Mesenchymal stem cell (in vitro differentiated cells and primary cell): ENCODE data around the gene LPO.

ENCODE experiments used
- DNase-seq: peaks from one replicate; pipeline ENCODE4 v3.0.0-alpha.2; 2013
- H2AFZ ChIP-seq: one replicate; pipeline ENCODE4 v1.6.1; 2013; ENCODE audit warnings: low read depth, mild to moderate bottlenecking, control low read depth, inconsistent platforms, low read length, moderate library complexity
- H2AK5ac ChIP-seq: 2 replicates; pipeline ENCODE4 v1.6.1; 2013; ENCODE audit warnings: low read length, moderate library complexity, mild to moderate bottlenecking, inconsistent platforms; ENCODE audit not compliant: severe bottlenecking
- H2BK120ac ChIP-seq: one replicate; pipeline ENCODE4 v1.6.1; 2013; ENCODE audit warnings: low read depth, mild to moderate bottlenecking, inconsistent platforms, low read length, moderate library complexity
- H2BK12ac ChIP-seq, 2 experiments: one replicate each; pipeline ENCODE4 v1.6.1; 2013; ENCODE audit warnings: inconsistent platforms in 2 of 2, low read length in 2 of 2, mild to moderate bottlenecking in 2 of 2, moderate library complexity in 2 of 2, control low read depth in 1 of 2
- H2BK15ac ChIP-seq: one replicate; pipeline ENCODE4 v1.6.1; 2013; ENCODE audit warnings: mild to moderate bottlenecking, low read depth, inconsistent platforms; ENCODE audit not compliant: poor library complexity, severe bottlenecking
- H2BK5ac ChIP-seq: 2 replicates; pipeline ENCODE4 v1.6.1; 2013; ENCODE audit warnings: low read depth, mild to moderate bottlenecking, low read length, control low read depth, inconsistent platforms; ENCODE audit not compliant: poor library complexity, severe bottlenecking
- H3K14ac ChIP-seq, 2 experiments: one replicate each; pipeline ENCODE4 v1.6.1; 2013; ENCODE audit warnings: inconsistent platforms in 2 of 2, low read length in 2 of 2, control low read depth in 1 of 2, mild to moderate bottlenecking in 1 of 2, moderate library complexity in 1 of 2
- H3K18ac ChIP-seq, 2 experiments: one replicate each; pipeline ENCODE4 v1.6.1; 2013; ENCODE audit warnings: inconsistent platforms in 2 of 2, low read length in 2 of 2, control low read depth in 1 of 2, low read depth in 1 of 2, mild to moderate bottlenecking in 1 of 2
- H3K23ac ChIP-seq, 2 experiments: one replicate each; pipeline ENCODE4 v1.6.1; 2013; ENCODE audit warnings: inconsistent platforms in 2 of 2, low read length in 2 of 2, mild to moderate bottlenecking in 2 of 2, moderate library complexity in 2 of 2, control low read depth in 1 of 2
- H3K27ac ChIP-seq: 2 replicates; pipeline ENCODE4 v1.5.1; 2013; ENCODE audit warnings: mild to moderate bottlenecking, moderate library complexity, low read length, control low read depth, inconsistent platforms; ENCODE audit not compliant: poor library complexity, severe bottlenecking
- H3K27me3 ChIP-seq, 2 experiments: 2 replicates each; pipeline versions ENCODE4 v1.6.1 to v1.7.0; 2013; ENCODE audit warnings: low read length in 2 of 2, mild to moderate bottlenecking in 2 of 2, moderate library complexity in 2 of 2, control low read depth in 1 of 2, inconsistent platforms in 1 of 2; ENCODE audit not compliant: control insufficient read depth in 1 of 2, insufficient read depth in 1 of 2
- H3K36me3 ChIP-seq, 2 experiments: 2 replicates each; pipeline versions ENCODE4 v1.6.1 to v1.7.0; 2013; ENCODE audit warnings: low read length in 2 of 2, control low read depth in 1 of 2, inconsistent platforms in 1 of 2, low read depth in 1 of 2, mild to moderate bottlenecking in 1 of 2; ENCODE audit not compliant: insufficient read depth in 2 of 2, control insufficient read depth in 1 of 2
- H3K4ac ChIP-seq, 2 experiments: one replicate each; pipeline ENCODE4 v1.6.1; 2013; ENCODE audit warnings: inconsistent platforms in 2 of 2, low read length in 2 of 2, mild to moderate bottlenecking in 2 of 2, moderate library complexity in 2 of 2, control low read depth in 1 of 2, low read depth in 1 of 2
- H3K4me1 ChIP-seq: 2 replicates; pipeline ENCODE4 v1.6.1; 2013; ENCODE audit warnings: low read depth, low read length, control low read depth; ENCODE audit not compliant: control insufficient read depth, insufficient read depth
- H3K4me2 ChIP-seq: 2 replicates; pipeline ENCODE4 v1.6.1; 2013; ENCODE audit warnings: low read length, mild to moderate bottlenecking, inconsistent platforms; ENCODE audit not compliant: poor library complexity, severe bottlenecking
- H3K4me3 ChIP-seq, 2 experiments: 2 replicates each; pipeline versions ENCODE4 v1.5.1 to v1.7.0; 2013; ENCODE audit warnings: low read length in 2 of 2, mild to moderate bottlenecking in 2 of 2, control low read depth in 1 of 2, low read depth in 1 of 2; ENCODE audit not compliant: insufficient read depth in 1 of 2
- H3K79me1 ChIP-seq: replicated peaks from 2 replicates; pipeline ENCODE4 v1.6.1; 2013; ENCODE audit warnings: mild to moderate bottlenecking, control low read depth, low read length, inconsistent platforms; ENCODE audit not compliant: poor library complexity, severe bottlenecking
- H3K9ac ChIP-seq: 2 replicates; pipeline ENCODE4 v1.7.0; 2013; ENCODE audit warnings: mild to moderate bottlenecking, low read length, moderate library complexity
- H3K9me3 ChIP-seq: 2 replicates; pipeline ENCODE4 v1.7.0; 2013; ENCODE audit warnings: mild to moderate bottlenecking, low read length; ENCODE audit not compliant: control insufficient read depth
- H4K8ac ChIP-seq: one replicate; pipeline ENCODE4 v1.6.1; 2013; ENCODE audit warnings: inconsistent platforms, mild to moderate bottlenecking, low read length, moderate library complexity
- H4K91ac ChIP-seq: one replicate; pipeline ENCODE4 v1.6.1; 2013; ENCODE audit warnings: mild to moderate bottlenecking, low read length, inconsistent platforms
- WGBS: methylation state at CpG from one replicate; pipeline ENCODE4 v1.1.7; 2013; ENCODE audit warnings: mixed read lengths; 5-methylcytosine and 5-hydroxymethylcytosine counted together

LPO gene

DNA sequence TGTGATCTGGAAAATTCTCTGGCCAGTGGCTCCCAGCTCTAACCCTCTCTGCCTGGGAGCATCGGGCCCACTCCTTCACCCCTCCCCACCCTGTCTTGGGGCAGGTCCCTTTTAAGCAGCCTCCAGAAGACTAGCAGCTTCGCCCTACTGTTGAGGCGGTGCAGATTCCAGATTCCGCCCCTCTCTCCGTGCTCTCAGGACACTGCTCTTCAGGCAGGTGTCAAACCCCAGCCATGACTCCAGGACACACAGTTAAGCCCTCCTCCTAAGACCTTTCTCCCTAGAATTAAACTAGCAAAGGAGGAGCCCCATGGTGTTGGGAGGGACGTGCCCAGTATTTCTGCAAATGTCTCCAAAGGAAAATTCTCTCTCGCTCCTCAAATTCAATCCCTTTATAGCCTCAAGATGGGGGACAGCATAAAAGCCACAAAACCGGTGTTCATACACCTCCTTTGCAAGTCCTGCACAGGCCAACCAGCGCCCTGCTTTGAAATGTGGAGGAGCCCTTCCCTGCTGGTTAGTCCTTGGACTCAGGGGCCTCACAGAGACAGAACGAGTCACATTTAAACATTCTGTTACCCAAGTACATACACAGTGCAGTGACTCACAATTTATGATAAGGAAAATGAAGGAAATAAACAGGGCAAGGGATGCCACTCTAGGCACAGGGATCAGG lies 7.2 kb downstream of the LPO start:
- WGBS: 68% methylated on average over 9 of the region's 10 CpGs
- Histone ChIP-seq H3K27ac (no peak overlapping the region), H2AFZ (no peak overlapping the region), H3K79me1 (no peaks in the 10 kb centered on the region), H4K91ac (no peak overlapping the region), H3K23ac (no peak overlapping the region), H2BK120ac (no peak overlapping the region), H3K18ac (no peak overlapping the region), H2BK5ac (no peak overlapping the region), H3K27me3 (peaks cover 76 to 88% of the 10 kb centered on the region in 2 experiments), H2BK15ac (no peak overlapping the region), H2AK5ac (no peak overlapping the region), H3K9me3 (no peaks in the 10 kb centered on the region), H2BK12ac (no peak overlapping the region), H3K4me2 (no peak overlapping the region), H3K4me1 (peaks cover 10% of the 10 kb centered on the region), H3K14ac (no peak overlapping the region), H3K4ac (no peak overlapping the region), H3K4me3 (no peak overlapping the region), H3K36me3 (no peaks in the 10 kb centered on the region), H4K8ac (no peak overlapping the region), H3K9ac (no peak overlapping the region)
- DNase-seq: no peak

DNA sequence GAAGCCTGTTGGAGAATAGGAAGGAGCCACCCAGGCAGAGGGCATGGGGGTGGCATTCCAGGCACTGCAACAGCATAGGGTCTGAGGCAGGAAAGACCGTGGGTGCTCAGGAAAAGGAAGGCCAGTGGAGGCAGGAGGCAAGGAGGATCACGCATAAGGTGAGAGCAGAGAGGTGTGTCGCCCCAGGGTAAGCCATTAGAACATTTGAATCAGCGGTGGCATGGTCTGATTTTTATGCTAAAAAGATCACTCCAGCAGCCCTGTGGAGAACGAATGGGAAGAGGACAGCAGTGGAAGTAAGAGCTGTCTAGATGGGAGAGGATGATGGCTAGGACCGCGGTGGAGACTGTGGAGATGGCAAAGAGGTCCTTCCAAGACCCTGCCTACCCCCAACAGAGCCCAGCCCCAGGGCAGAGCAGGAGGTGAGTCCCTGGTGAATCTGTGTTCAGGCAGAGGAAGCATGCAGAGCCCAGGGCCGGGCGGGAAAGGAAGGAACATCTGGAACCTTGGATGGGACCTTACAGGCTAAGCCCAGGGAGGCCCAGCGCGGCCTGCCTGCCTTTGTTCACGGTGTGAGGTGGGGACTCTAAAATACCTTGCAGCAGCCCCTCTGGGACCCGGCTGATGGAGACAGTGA lies 7.8 kb downstream of the LPO start:
- H3K79me1 ChIP-seq: no peaks in the 10 kb centered on the region
- no peaks in the 10 kb centered on the region for H3K9me3 ChIP-seq
- H3K36me3 ChIP-seq: no peaks in the 10 kb centered on the region
- H2BK12ac ChIP-seq: no peak overlapping the region
- no peak overlapping the region for H2BK5ac ChIP-seq
- no peak overlapping the region for H2AFZ ChIP-seq
- no peak overlapping the region for H2BK120ac ChIP-seq
- H2AK5ac ChIP-seq: no peak overlapping the region
- H2BK15ac ChIP-seq: no peak overlapping the region
- H3K4me2 ChIP-seq: no peak overlapping the region
- no peak overlapping the region for H3K4me3 ChIP-seq
- H3K27me3 ChIP-seq: peaks cover 78 to 90% of the 10 kb centered on the region in 2 experiments
- no peak overlapping the region for H3K14ac ChIP-seq
- peaks cover 10% of the 10 kb centered on the region for H3K4me1 ChIP-seq
- H4K91ac ChIP-seq: no peak overlapping the region
- WGBS: 73% methylated on average over 13 of the region's 13 CpGs
- no peak for DNase-seq
- no peak overlapping the region for H3K18ac ChIP-seq
- no peak overlapping the region for H3K9ac ChIP-seq
- no peak overlapping the region for H3K23ac ChIP-seq
- no peak overlapping the region for H4K8ac ChIP-seq
- H3K4ac ChIP-seq: no peak overlapping the region
- no peak overlapping the region for H3K27ac ChIP-seq

DNA sequence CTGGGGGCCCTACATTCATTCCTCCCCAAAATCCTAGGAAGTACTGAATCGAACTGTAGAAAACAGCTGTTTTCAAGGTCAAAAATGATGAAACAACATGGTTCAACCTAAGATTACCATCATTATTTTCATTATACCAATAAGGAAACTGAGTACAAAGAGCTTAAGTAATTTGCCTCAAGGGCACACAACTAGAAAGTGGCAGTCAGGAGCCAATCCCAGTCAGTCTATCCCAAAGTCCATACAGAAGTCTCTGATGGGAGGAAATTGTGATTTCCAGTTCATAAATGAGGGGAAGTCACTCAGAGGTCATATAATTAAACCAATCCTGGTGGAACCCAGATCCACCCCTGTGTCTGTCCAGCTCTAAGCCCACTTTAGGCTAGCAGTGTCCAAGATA lies 8.4 kb downstream of the LPO start:
- Histone ChIP-seq H2BK5ac (no peak overlapping the region), H3K4ac (no peak overlapping the region), H2BK15ac (no peak overlapping the region), H3K14ac (no peak overlapping the region), H2BK12ac (no peak overlapping the region), H2BK120ac (no peak overlapping the region), H2AK5ac (no peak overlapping the region), H4K91ac (no peak overlapping the region), H3K36me3 (no peaks in the 10 kb centered on the region), H3K23ac (no peak overlapping the region), H2AFZ (no peak overlapping the region), H3K4me2 (no peak overlapping the region), H3K27ac (no peak overlapping the region), H3K9me3 (no peaks in the 10 kb centered on the region), H3K79me1 (no peaks in the 10 kb centered on the region), H3K4me3 (no peak overlapping the region), H3K9ac (no peak overlapping the region), H3K27me3 (peaks cover 77 to 90% of the 10 kb centered on the region in 2 experiments), H3K4me1 (peaks cover 10% of the 10 kb centered on the region), H3K18ac (no peak overlapping the region), H4K8ac (no peak overlapping the region)
- 100% methylated on average over 1 of the region's 1 CpG for WGBS
- DNase-seq: no peak

DNA sequence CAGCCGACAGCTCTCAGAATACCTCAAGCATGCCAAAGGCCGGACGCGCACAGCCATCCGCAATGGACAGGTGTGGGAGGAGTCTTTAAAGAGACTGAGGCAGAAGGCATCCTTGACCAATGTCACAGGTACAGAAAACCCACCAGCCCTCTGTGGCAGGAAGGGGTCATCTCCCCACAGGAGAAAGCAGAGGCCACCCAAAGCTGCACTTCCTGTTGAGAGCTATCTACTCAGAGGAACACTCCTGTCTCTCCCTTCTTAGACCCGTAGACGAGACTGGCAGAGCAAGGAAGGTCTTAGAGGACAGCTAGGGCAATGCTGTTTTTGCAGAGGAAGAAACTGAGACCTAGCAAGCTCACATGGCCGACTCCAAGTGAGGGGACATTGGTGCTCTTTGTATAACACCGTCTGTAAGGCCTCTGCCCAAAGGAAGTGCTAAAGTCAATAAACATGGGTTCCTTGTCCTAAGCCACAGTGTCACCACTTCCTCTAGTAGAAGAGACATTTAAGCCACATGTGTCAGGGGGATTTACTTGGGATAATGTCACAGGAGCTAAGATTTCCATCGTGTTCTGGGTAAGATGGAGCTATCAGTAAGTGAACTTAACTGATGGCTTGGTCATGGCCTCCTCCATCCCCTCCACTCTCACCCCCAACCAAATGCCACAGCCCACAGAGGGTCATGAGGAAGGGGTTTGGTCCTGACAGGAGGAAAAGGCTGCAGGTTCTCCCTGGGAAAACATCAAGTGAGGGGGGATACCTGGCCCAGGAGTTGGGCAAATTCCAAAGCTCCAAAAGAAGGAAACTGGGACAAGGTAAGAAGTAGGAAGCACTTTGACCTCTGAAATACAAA lies 9.4 kb downstream of the LPO start:
- Histone ChIP-seq H3K27me3 (peaks cover 78 to 90% of the 10 kb centered on the region in 2 experiments), H2AFZ (no peak overlapping the region), H3K9me3 (no peaks in the 10 kb centered on the region), H3K79me1 (no peaks in the 10 kb centered on the region), H3K4me3 (no peak overlapping the region), H4K91ac (no peak overlapping the region), H3K4me2 (no peak overlapping the region), H2BK15ac (no peak overlapping the region), H2BK120ac (no peak overlapping the region), H3K18ac (no peak overlapping the region), H2AK5ac (no peak overlapping the region), H3K4me1 (peaks cover 10% of the 10 kb centered on the region), H3K14ac (no peak overlapping the region), H2BK12ac (no peak overlapping the region), H3K9ac (no peak overlapping the region), H4K8ac (no peak overlapping the region), H2BK5ac (no peak overlapping the region), H3K4ac (no peak overlapping the region), H3K27ac (no peak overlapping the region), H3K36me3 (no peaks in the 10 kb centered on the region), H3K23ac (no peak overlapping the region)
- WGBS: 83% methylated on average over 9 of the region's 10 CpGs
- no peak for DNase-seq
